ENCODE measurements around the gene AHSP.
"Not testable (repeated sequence)": the region's sequence is repeated elsewhere in the genome, so short reads cannot be mapped to it uniquely, and the experiment has no call there.

The AHSP gene

DNA sequence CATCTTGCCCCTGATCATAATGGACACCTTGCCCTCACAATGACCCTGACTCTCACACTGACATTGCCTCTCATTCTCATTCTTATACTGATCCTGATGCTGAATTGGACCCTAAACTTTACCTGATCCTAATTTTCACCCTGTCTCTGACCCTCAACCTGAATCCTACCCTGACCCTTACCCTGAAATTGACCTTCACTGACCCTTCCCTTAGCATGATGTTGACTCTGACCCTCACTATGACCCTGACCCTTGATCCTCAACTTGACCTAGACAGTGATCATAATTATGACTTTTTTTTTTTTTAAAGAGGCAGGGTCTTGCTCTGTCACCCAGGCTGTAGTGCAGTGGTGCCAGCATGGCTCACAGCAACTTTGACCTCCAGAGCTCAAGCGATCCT lies 3.4 kb downstream of the AHSP start:
- no peak for DNase-seq (ENCODE audit: low read depth)

DNA sequence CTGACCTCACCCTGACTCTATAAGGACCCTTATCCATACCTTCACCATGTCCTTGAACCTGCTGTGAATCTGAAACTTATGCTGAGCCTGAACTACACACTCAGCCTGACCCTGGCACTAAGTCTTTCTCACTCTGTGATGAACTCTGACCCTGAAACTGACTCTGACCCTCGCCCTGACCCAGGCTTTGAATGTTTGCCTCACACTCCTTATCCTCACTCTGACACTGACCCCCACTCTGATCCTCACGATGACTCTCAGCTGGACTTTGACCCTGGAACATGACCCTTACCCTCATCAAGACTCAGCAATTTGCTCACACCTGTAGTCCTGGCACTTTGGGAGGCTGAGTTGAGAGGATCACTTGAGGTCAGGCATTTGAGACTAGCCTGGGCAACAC lies 4.4 kb downstream of the AHSP start:
- DNase-seq (ENCODE audit: low read depth): no peak

DNA sequence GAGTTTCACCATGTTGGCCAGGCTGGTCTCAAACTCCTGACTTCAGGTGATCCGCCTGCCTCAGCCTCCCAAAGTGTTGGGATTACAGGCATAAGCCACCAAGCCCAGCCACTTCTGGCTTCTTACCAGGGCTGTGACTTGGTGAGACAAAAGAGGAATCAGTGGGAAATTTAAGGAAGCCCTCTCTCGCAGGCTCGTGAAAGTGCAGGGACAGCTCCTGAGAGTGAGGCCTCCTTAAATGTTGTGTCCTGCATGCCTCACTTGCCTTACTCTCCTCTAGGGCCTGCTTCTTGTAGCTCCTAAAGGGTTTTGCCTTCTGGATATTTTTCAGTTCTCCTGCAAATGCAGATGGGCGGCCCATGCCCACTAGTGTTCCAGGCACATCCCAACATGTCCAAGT lies 5.2 kb downstream of the AHSP start:
- DNase-seq (ENCODE audit: low read depth): no peak

DNA sequence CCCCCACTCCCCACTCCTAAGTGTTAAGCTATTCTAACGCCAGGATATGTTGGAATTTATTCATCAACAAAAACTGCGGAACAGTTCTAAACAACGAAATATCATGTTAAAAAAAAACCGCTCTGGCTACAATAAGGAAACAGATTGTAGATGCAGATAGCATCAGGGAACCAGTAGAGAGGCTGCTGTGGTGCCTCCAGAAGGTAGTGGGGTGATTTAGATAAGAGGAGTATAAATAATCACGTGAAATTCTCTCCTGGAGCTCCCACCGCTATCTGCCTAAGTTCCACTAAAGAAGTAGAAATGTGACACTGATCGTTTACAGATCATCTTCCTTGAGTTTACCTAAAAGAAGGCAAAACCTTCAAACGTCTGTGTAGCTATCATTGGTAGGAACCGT lies 8.0 kb downstream of the AHSP start:
- no peak for DNase-seq (ENCODE audit: low read depth)

DNA sequence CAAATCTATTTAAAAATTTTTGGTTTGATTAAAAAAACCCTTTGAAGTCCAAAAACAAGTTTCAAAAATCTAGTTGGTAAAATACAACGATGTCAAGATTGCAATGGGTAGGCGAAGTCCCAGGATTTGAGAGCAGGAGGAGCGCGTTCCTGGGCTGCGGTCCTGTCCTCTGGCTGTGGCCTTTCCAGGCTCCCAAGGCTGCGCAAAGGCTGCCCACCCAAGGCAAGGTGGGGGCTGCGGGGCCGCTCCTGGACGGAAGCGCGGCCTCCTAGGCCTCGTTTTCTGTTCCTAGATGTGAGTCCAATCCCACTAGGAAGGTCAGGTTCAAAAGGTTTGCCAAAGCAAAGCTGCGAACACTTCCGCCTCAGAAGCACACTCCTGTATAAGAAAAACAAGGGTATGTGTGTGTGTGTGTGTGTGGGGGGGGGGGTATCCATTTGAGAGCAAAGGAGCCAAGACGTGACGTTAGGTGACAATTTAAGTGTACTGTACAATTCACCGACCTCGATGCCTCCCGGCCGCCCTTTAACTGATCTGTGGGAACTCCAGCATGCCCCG lies 9.2 kb downstream of the AHSP start:
- no peak for DNase-seq (ENCODE audit: low read depth)

DNA sequence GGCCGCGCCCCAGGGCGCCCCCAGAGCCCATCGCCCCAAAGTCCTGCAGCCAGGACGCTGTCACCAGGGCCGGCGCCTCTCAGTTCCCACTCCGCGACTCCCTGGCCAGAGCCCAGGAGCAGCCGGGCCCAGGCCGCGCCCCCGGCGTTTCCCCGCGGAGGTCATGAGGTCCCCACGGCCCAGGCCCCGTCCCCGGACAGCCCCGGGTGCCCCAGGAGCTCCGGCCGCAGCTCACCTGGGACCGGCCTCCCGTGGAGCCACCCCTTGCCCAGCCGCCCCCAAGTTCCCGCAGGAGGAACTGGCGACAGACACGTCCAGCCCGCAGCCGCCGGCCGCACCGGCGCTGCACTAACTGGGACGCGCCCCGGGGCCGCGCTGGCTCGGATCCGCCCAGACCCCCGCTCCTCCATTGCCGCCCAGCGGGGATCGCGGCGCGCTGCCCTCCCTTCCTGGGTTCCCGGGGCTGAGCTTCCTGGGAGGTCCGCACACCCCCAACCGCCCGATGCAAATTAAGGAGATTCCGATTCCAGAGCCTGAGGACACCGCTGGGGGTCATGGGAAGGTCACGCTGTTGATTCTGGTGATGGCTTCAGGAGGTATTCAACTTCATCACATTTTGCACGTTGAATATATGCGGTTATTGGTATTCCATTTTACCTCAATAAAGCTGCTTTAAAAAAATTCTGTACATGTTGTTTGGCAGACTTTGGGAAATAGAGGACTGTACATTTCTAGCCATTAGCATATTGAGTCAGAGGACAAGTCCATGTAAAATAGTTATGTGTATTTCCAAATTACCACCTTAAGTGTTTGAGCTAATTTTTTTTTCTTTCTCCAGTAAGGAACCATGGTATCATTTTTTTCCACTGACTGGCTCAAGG lies 9.9 kb downstream of the AHSP start:
- DNase-seq (ENCODE audit: low read depth): no peak

DNA sequence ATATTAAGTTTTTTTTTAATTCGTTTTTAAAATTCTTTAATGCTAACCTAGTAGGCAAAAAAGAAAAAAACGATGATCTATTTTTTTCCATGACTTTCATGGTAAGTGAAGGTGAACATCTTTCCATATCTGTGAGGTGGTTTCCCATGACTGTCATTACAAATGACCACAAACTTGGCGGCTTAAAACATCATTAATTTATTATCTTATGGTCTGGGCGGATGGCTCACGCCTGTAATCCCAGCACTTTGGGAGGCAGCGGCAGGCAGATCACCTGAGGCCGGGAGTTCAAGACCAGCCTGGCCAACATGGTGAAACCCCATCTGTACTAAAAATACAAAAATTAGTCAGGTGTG lies 10.5 kb downstream of the AHSP start:
- DNase-seq (ENCODE audit: low read depth): not testable (repeated sequence)

DNA sequence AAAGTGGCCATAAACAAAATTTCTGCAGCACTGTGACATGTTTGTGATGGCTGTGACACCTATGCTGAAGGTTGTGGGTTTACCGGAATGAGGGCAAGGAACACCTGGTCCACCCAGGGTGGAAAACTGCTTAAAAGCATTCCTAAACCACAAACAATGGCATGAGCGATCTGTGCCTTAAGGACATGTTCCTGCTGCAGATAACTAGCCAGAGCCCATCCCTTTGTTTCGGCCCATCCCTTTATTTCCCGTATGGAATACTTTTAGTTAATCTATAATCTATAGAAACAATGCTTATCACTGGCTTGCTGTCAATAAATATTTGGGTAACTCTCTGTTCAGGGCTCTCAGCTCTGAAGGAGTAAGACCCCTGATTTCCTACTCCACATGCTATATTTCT lies 12.1 kb downstream of the AHSP start:
- DNase-seq (ENCODE audit: low read depth): not testable (repeated sequence)

DNA sequence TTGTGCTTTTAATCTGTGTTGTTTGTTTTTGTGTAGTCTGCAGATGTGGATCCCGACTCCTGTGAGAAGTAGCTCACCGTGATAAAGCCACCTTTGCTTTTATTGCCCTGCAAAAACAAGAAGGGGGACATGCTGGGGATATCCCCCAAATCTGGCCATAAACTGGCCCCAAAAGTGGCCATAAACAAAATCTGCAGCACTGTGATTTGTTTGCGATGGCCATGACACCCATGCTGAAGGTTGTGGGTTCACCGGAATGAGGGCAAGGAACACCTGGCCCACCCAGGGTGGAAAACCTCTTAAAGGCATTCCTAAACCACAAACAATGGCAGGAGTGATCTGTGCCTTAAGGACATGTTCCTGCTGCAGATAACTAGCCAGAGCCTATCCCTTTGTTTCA lies 15.1 kb downstream of the AHSP start:
- no peak for DNase-seq (ENCODE audit: low read depth)

DNA sequence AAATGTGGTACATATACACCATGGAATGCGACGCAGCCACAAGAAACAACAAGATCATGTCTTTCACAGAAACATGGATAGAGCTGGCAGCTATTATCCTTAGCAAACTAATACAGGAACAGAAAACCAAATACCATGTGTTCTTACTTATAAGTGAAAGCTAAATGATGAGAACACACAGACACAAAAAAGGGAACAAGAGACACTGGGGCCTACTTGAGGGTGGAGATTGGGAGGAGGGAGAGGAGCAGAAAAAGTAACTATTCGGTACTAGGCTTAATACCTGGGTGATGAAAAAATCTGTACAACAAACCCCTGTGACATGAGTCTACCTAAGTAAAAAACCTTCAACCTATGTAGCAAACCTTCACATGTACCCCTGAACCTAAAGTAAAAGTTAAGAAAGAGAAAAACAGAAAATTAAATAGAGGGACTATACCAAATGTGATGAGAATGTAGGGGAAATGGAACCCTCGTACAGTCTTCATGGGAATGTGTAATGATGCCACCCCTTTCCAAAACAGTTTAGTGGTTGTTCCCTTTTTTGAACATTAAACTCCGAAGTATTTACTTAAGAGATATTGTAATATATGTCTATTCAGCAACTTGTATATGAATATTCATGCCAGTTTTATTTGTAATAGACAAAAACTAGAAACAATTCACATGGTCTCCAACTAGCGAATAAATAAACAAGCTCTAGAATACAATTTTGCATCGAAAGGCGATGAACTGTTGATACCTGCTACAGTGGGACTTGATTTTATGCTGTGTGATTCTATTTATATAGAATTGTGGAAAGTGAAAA lies 33.9 kb downstream of the AHSP start:
- no peak for DNase-seq (ENCODE audit: low read depth)

DNA sequence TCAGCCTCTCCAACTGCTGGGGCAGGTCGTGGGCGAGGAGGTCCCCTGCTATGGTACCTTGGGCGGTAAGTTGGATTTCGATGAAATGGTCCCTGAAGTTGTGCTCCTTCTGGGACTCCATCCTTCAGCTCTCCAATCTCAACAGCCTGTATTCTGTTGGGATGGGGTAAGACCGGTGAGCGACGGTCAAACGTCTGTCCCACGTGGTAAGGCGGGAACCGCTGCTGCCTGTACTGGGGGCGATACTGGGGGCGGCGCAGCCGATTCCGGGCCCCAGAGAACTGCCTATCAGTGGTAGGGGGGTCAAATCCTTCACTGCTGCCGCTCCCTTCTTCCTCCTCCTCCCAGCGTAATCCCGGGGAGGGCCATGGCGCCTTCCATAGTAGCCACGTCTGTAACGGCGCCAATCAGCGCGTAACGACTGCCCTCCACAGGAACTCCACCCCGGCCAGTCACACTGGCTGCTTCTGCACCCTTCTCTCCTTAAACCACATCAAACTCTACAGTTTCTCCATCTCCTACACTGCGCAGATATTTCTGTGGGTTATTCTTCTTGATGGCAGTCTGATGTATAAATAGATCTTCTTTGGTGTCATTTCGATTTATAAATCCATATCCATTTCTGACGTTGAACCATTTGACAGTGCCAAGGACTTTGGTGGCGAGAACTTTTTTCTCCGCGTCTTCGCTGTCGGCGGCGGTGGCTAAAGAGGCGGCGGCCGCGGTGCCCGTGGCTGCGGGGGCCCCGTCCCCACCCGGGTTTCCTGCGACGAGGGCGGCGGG lies 41.1 kb downstream of the AHSP start:
- DNase-seq (ENCODE audit: low read depth): no peak

DNA sequence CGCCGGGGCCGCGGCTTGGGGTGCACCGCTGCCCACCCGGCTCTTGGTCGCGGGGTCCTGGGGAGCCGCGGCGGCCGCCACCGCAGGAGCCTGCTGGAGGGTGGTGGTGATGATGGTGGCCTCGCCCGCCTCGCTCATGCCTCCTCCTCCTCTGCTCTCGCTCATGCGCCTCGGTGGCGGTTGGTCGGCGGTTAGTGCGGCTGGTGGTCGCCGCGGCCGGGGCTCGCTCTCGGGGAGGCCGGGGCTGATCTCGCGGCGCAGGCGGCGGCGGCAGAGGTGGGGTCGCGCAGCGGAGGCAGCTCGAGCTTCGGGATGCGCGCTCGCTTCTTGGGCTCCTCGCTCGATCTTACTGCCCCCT lies 41.6 kb downstream of the AHSP start:
- DNase-seq (ENCODE audit: low read depth): no peak

DNA sequence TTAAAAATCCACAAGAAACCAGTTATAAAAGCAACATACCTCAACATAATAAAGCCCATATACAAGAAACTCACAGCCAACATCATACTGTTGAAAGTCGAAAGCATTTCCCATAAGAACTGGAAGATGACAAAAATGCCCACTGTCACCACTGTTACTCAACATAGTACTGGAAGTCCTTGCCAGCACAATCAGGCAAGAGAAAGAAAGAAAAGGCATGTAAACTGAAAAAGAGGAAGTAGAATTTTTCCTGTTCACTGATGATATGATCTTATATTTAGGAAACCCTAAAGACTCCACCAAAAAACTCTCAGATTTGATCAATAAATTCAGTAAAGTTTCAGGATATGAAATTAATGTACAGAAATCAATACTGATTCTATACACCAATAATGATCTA lies 45.1 kb downstream of the AHSP start:
- no peak for DNase-seq (ENCODE audit: low read depth)

DNA sequence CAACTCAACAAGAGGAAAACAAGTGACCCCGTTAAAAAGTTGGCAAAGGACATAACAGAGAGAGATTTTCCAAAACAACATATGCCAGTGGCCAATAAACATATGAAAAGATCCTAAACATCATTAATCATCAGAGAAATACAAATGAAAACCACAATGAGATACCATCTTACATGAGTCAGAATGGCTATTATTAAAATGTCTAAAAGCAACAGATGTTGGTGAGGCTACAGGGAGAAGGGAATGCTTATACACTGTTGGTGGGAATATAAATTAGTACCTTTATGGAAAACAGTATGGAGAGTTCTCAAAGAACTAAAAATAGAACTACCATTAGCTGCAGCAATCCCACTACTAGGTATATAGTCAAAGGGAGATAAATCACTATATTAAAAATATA lies 46.5 kb downstream of the AHSP start:
- DNase-seq (ENCODE audit: low read depth): not testable (repeated sequence)

DNA sequence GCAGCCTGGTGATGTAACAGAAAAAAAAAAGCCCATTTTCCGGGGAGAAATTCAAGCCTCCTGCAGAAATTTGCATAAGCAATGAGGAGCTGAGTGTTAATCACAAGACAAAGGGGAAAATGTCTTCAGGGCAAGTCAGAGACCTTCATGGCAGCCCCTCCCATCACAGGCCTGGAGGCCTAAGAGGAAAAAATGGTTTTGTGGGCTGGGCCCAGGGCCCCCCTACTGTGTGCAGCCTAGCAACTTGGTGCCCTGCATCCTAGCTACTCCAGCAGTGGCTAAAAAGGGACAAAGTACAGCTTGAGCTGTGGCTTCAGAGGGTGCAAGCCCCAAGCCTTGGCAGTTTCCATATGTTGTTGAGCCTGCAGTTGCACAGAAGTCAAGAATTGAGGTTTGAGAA lies 49.7 kb downstream of the AHSP start:
- no peak for DNase-seq (ENCODE audit: low read depth)

All from stimulated activated CD8-positive, alpha-beta memory T cell treated with anti-CD3 and anti-CD28 coated beads, Interleukin-15, amount 100 ng/mL, for 1 hour (primary cell).